HCT116 (cell line): ENCODE measurements around the gene DAND5. TPM values are rescaled to one million over a fixed set of nuclear protein-coding genes. Genes with fewer than 3 reads are reported as not detected.
A peak's percentile ranks its signal among the peaks of the same experiment; 100 is the strongest.

Source experiments
- ATAC-seq: fragments of 200-7000 bp; cut with Tn5 transposase; 2 replicates; pipeline ENCODE4 v1.9.1; 2020; ENCODE audit warnings: mild to moderate bottlenecking, moderate library complexity
- BruUV-seq: library from RNA; stranded (reverse); fragments of 400-500 nt; replicated peaks from 2 replicates; lab custom pipeline; 2021; lab: Mats Ljungman, UMichigan
- CTCF ChIA-PET: fragments of 300-600 bp; sonication (Branson Sonifier 250); formaldehyde crosslinking; loops from one replicate; lab custom pipeline; 2021; ENCODE audit warnings: antibody characterized with exemption; lab: Charles Lee
- POLR2A ChIA-PET: fragments of 300-600, 350-600 bp; sonication (Branson Sonifier 250); formaldehyde crosslinking; loops from one replicate; lab custom pipeline; 2021; ENCODE audit warnings: antibody characterized with exemption; lab: Charles Lee
- RAD21 ChIA-PET, 2 experiments: fragments of 300-600 bp; sonication (Branson Sonifier 250); formaldehyde crosslinking; loops; one replicate each; lab custom pipeline; 2023; ENCODE audit warnings: low total read pairs in 2 of 2; ENCODE audit not compliant: uncharacterized antibody in 2 of 2, unreplicated experiment in 2 of 2, low non-redundant PET in 1 of 2; lab: Charles Lee
- DNase-seq: peaks from one replicate; pipeline ENCODE4 v3.0.0-alpha.2; 2010; ENCODE audit warnings: low read depth, low spot score
- H2AFZ ChIP-seq: fragments of 200-600 bp; shearing (Covaris generic), sonication (generic); 2 replicates; pipeline ENCODE4 v1.6.1; 2017; ENCODE audit warnings: low read depth, mixed run types, mixed read lengths, antibody characterized with exemption, low read length; ENCODE audit not compliant: poor library complexity, severe bottlenecking
- H3K27ac ChIP-seq: 2 replicates; pipeline ENCODE4 v1.5.1; 2012; ENCODE audit warnings: low read depth, low read length
- H3K27me3 ChIP-seq: fragments of 200-600 bp; sonication (generic); 2 replicates; pipeline ENCODE4 v1.6.1; 2016; ENCODE audit warnings: mixed run types, low read length, mixed read lengths; ENCODE audit not compliant: insufficient read depth
- H3K36me3 ChIP-seq, 2 experiments: fragments of 200-500 bp in 1 of 2; fragments of 200-600 bp in 1 of 2; sonication (Bioruptor generic) in 1 of 2; sonication (generic) in 1 of 2; 2 replicates each; pipeline versions ENCODE4 v1.5.1 to v1.6.1; 2014 to 2016; ENCODE audit warnings: low read length in 2 of 2, inconsistent platforms in 1 of 2, mixed read lengths in 1 of 2, mixed run types in 1 of 2; ENCODE audit not compliant: insufficient read depth in 2 of 2, control insufficient read depth in 1 of 2
- H3K4me1 ChIP-seq, 2 experiments: fragments of 200-600 bp in 1 of 2; sonication (generic) in 1 of 2; 2 replicates each; pipeline versions ENCODE4 v1.5.1 to v1.6.1; 2012 to 2017; ENCODE audit warnings: low read length in 2 of 2, inconsistent platforms in 1 of 2, mild to moderate bottlenecking in 1 of 2, mixed read lengths in 1 of 2, mixed run types in 1 of 2, moderate library complexity in 1 of 2; ENCODE audit not compliant: insufficient read depth in 2 of 2, control insufficient read depth in 1 of 2
- H3K4me2 ChIP-seq: fragments of 200-600 bp; sonication (generic); 2 replicates; pipeline ENCODE4 v1.6.1; 2017; ENCODE audit warnings: mixed run types, low read length, mixed read lengths
- H3K4me3 ChIP-seq, 2 experiments: fragments of 200-600 bp in 1 of 2; sonication (generic) in 1 of 2; replicated peaks in 1 of 2; 2 replicates each; pipeline ENCODE4 v1.5.1; 2011 to 2016; ENCODE audit warnings: low read length in 2 of 2, control low read depth in 1 of 2, low read depth in 1 of 2, mild to moderate bottlenecking in 1 of 2, mixed read lengths in 1 of 2, mixed run types in 1 of 2
- H3K79me2 ChIP-seq: fragments of 200-600 bp; sonication (generic); 2 replicates; pipeline ENCODE4 v1.6.1; 2017; ENCODE audit warnings: mild to moderate bottlenecking, mixed run types, low read length, moderate library complexity, mixed read lengths; ENCODE audit not compliant: insufficient read depth
- H3K9ac ChIP-seq: fragments of 200-600 bp; sonication (generic); 2 replicates; pipeline ENCODE4 v1.6.1; 2016; ENCODE audit warnings: low read length, mixed read lengths
- H3K9me2 ChIP-seq: fragments of 200-600 bp; sonication (generic), shearing (Covaris generic); 2 replicates; pipeline ENCODE4 v1.6.1; 2017; ENCODE audit warnings: mixed run types, mild to moderate bottlenecking, moderate library complexity; ENCODE audit not compliant: insufficient read depth
- H3K9me3 ChIP-seq, 2 experiments: fragments of 200-500 bp in 1 of 2; fragments of 200-600 bp in 1 of 2; sonication (Bioruptor generic) in 1 of 2; sonication (generic) in 1 of 2; 2 replicates each; pipeline ENCODE4 v1.6.1; 2014 to 2017; ENCODE audit warnings: low read length in 2 of 2, mixed read lengths in 2 of 2, inconsistent platforms in 1 of 2, low read depth in 1 of 2, mild to moderate bottlenecking in 1 of 2, mixed run types in 1 of 2, moderate library complexity in 1 of 2; ENCODE audit not compliant: control insufficient read depth in 1 of 2, insufficient read depth in 1 of 2
- H4K20me1 ChIP-seq: fragments of 200-600 bp; sonication (generic), shearing (Covaris generic); 2 replicates; pipeline ENCODE4 v1.6.1; 2017; ENCODE audit warnings: mixed run types, mild to moderate bottlenecking, moderate library complexity; ENCODE audit not compliant: insufficient read depth
- EGR1 ChIP-seq: IDR thresholded peaks from 2 replicates; pipeline ENCODE4 v1.6.1; 2012; ENCODE audit warnings: low read depth
- EZH2 ChIP-seq: fragments of 200-600 bp; sonication (generic); IDR thresholded peaks from 2 replicates; pipeline ENCODE4 v1.6.1; 2017; ENCODE audit warnings: antibody characterized with exemption, mixed run types
- EZH2phosphoT487 ChIP-seq: fragments of 200-600 bp; IDR thresholded peaks from 2 replicates; pipeline ENCODE4 v1.6.1; 2018; ENCODE audit warnings: antibody characterized with exemption, borderline replicate concordance
- FOSL1 ChIP-seq: IDR thresholded peaks from 2 replicates; pipeline ENCODE4 v1.6.1; 2012; ENCODE audit warnings: low read depth
- JUND ChIP-seq: IDR thresholded peaks from 2 replicates; pipeline ENCODE4 v1.6.1; 2012
- MAX ChIP-seq: IDR thresholded peaks from 2 replicates; pipeline ENCODE4 v1.6.1; 2012
- POLR2A ChIP-seq: IDR thresholded peaks from 2 replicates; pipeline ENCODE4 v1.7.0; 2011; ENCODE audit warnings: borderline replicate concordance; ENCODE audit not compliant: insufficient read depth, insufficient read length; ENCODE audit errors: extremely low read depth
- RAD21 ChIP-seq: IDR thresholded peaks from 2 replicates; pipeline ENCODE4 v1.6.1; 2012; ENCODE audit warnings: low read depth, mild to moderate bottlenecking
- REST ChIP-seq: IDR thresholded peaks from 2 replicates; pipeline ENCODE4 v1.6.1; 2012; ENCODE audit warnings: low read depth
- SIN3A ChIP-seq: IDR thresholded peaks from 2 replicates; pipeline ENCODE4 v1.6.1; 2012; ENCODE audit warnings: low read depth
- SP1 ChIP-seq: IDR thresholded peaks from 2 replicates; pipeline ENCODE4 v1.6.1; 2012; ENCODE audit warnings: low read depth
- SRF ChIP-seq: IDR thresholded peaks from 2 replicates; pipeline ENCODE4 v1.6.1; 2012; ENCODE audit warnings: low read depth
- TCF7L2 ChIP-seq: IDR thresholded peaks from 2 replicates; pipeline ENCODE4 v1.7.0; 2011; ENCODE audit warnings: borderline replicate concordance, inconsistent platforms; ENCODE audit not compliant: insufficient read depth, insufficient read length; ENCODE audit errors: extremely low read depth
- YY1 ChIP-seq: IDR thresholded peaks from 2 replicates; pipeline ENCODE4 v1.6.1; 2011; ENCODE audit warnings: low read length, low read depth, moderate library complexity, mild to moderate bottlenecking; ENCODE audit not compliant: insufficient replicate concordance; ENCODE audit errors: extremely low read depth
- ZNF274 ChIP-seq: fragments of 200-500 bp; sonication (Bioruptor generic); IDR thresholded peaks from 2 replicates; pipeline ENCODE4 v1.6.1; 2014; ENCODE audit warnings: mild to moderate bottlenecking, low read depth, low read length, inconsistent platforms
- intact Hi-C: fragments of 100-400 bp; cut with micrococcal nuclease; formaldehyde crosslinking; loops from 2 replicates; pipeline ENCODE4 v1.10.0; 2022
- total RNA-seq: library from RNA; stranded (reverse); gene quantifications from one replicate; pipeline ENCODE4 v1.2.1, GENCODE V29; 2021; ENCODE audit not compliant: unreplicated experiment
- TF ChIP-seq, protein P1 (sequence below): IDR thresholded peaks from 2 replicates; pipeline ENCODE4 v1.6.1; 2012
- TF ChIP-seq, protein P2 (sequence below), 3 experiments: fragments of 200-600 bp in 1 of 3; sonication (generic) in 1 of 3; IDR thresholded peaks in 2 of 3; conservative IDR thresholded peaks in 1 of 3; 2 replicates each; pipeline ENCODE4 v1.5.1; 2012 to 2017; ENCODE audit warnings: low read depth in 2 of 3, low read length in 2 of 3, antibody characterized with exemption in 1 of 3, borderline replicate concordance in 1 of 3, control low read depth in 1 of 3, mild to moderate bottlenecking in 1 of 3, mixed read lengths in 1 of 3, mixed run types in 1 of 3, moderate library complexity in 1 of 3; ENCODE audit not compliant: insufficient read depth in 1 of 3

DAND5 gene
- total RNA-seq, 1 experiment from 2014 or later, result 0.25 TPM

- no peak for DNase-seq
- CTCF ChIA-PET, result interaction anchor here (1.6 kb wide), 1 partner anchor 12 kb away, joined by 6 read pairs; no protein-coding TSS in a partner anchor
- H3K4me2 ChIP-seq, result no peak overlapping the region
- POLR2A ChIA-PET, result interaction anchor here (1.7 kb wide), 1 partner anchor 12 kb away, joined by 5 read pairs; no protein-coding TSS in a partner anchor
- no peaks in the 10 kb centered on the region for H3K9me2 ChIP-seq
- H3K27ac ChIP-seq, result no peak overlapping the region
- H3K36me3 ChIP-seq, result peaks cover 29 to 46% of the 10 kb centered on the region in 2 experiments
- H3K4me1 ChIP-seq, result peaks cover 9 to 29% of the 10 kb centered on the region in 2 experiments
- no peak overlapping the region for H3K9ac ChIP-seq
- H3K27me3 ChIP-seq, result no peaks in the 10 kb centered on the region
- H3K9me3 ChIP-seq, result no peaks in the 10 kb centered on the region
- peaks cover 70% of the 10 kb centered on the region for H3K79me2 ChIP-seq
- no peak for ATAC-seq
- no peaks in the 10 kb centered on the region; the same call in 1 of the 2 replicates for H4K20me1 ChIP-seq
- no peak for TF ChIP-seq FOSL1
- no peak for TF ChIP-seq JUND
- TF ChIP-seq SRF, result no peak
- no peak for TF ChIP-seq EZH2
- no peak for TF ChIP-seq MAX
- TF ChIP-seq REST, result no peak
- TF ChIP-seq POLR2A, result no peak
- TF ChIP-seq EZH2phosphoT487, result no peak
- TF ChIP-seq RAD21, result no peak
- TF ChIP-seq SP1, result no peak
- TF ChIP-seq EGR1, result no peak
- TF ChIP-seq, protein P1, sequence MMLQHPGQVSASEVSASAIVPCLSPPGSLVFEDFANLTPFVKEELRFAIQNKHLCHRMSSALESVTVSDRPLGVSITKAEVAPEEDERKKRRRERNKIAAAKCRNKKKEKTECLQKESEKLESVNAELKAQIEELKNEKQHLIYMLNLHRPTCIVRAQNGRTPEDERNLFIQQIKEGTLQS, result no peak
- TF ChIP-seq, protein P2, sequence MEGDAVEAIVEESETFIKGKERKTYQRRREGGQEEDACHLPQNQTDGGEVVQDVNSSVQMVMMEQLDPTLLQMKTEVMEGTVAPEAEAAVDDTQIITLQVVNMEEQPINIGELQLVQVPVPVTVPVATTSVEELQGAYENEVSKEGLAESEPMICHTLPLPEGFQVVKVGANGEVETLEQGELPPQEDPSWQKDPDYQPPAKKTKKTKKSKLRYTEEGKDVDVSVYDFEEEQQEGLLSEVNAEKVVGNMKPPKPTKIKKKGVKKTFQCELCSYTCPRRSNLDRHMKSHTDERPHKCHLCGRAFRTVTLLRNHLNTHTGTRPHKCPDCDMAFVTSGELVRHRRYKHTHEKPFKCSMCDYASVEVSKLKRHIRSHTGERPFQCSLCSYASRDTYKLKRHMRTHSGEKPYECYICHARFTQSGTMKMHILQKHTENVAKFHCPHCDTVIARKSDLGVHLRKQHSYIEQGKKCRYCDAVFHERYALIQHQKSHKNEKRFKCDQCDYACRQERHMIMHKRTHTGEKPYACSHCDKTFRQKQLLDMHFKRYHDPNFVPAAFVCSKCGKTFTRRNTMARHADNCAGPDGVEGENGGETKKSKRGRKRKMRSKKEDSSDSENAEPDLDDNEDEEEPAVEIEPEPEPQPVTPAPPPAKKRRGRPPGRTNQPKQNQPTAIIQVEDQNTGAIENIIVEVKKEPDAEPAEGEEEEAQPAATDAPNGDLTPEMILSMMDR (IDR thresholded peaks at IDR 0.05 in 2 of 3, conservative IDR thresholded peaks at IDR 0.05 in 1 of 3; ENCODE audit: borderline replicate concordance in 1 of 3, insufficient read depth in 1 of 3, low read depth in 2 of 3, low read length in 2 of 3), result no peak
- no peak for TF ChIP-seq ZNF274
- TF ChIP-seq SIN3A, result no peak
- TF ChIP-seq YY1, result no peak
- no peak for TF ChIP-seq TCF7L2
- no peak overlapping the region for H3K4me3 ChIP-seq
- intact Hi-C loops, result no loop called here
- TSS peak; percentile 65 for BruUV-seq
- RAD21 ChIA-PET, result no interaction called here
- H2AFZ ChIP-seq, result no peak overlapping the region
These were observed 16.1 kb upstream of the DAND5 start for GRCh38 chr19:12953138-12953798.
